ENCODE results near the gene FTSJ3. TPM values are rescaled to one million over a fixed set of nuclear protein-coding genes. Genes with fewer than 3 reads are reported as not detected.

The FTSJ3 gene
- total and polyA plus RNA-seq, 2 of the 13 experiments (the other 11 are each of a cell fraction or from before 2014, with no cell fraction given), result 26.0 to 64.2 TPM

DNA sequence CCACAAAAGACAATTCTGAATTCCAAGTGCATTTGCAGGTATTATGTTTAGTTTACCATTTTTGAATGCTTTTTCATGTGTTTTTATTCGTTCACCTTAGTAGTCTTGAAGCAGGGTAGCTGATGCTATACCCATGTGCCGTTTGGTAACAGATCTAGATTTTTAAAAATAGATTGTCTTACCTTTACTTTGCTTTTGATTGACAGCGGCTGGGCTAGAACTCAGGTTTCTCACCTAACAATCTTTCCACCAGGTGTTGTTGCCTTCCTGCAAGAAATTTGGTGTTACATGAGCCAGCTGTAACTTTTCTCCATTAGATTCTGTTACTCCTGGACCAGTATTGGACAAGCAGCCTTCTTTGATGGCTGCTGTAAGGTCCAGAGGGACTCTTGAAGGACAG lies 1.5 kb upstream of the FTSJ3 start (continued):
- TF ChIP-seq ZNF230 (CRISPR knock-in tag; IDR thresholded peaks at IDR 0.05), result no peak
- TF ChIP-seq BORCS8-MEF2B (CRISPR knock-in tag; IDR thresholded peaks at IDR 0.05), result no peak

DNA sequence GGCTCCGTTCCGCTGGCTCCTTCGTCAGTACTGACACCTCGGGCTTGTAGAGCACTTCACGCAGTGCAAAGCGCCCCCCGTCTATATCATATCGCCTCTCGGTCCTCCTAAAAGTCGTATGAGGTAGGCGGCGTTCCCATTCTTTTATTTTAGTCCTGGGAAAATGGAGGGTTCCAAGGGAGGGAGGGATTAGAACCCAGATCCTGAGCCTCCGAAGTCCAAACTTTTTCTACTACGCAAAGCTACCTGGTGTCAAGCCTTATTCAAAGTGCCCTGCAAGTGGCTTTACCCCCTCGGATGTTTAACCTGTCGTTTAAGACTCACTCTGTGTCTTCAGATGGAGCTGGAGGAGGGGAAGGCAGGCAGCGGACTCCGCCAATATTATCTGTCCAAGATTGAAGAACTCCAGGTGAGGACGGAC lies 348 bp upstream of the FTSJ3 start:
- Histone ChIP-seq H3K4me1 (ENCODE audit: insufficient read depth, low read length) (peaks cover 31% of the 10 kb centered on the region), H3K27ac (ENCODE audit: extremely low read length, insufficient read depth, low read length) (peak overlapping the region; percentile 91), H3K4me2 (ENCODE audit: low read depth, low read length) (peak overlapping the region; percentile 81), H3K9ac (ENCODE audit: insufficient read depth, low read depth, low read length) (peak overlapping the region; percentile 86), H3K36me3 (replicated peaks in 1 of 2; ENCODE audit: control insufficient read depth in 1 of 2, insufficient read depth in 2 of 2, low read length in 2 of 2) (peaks cover 47 to 68% of the 10 kb centered on the region in 2 experiments), H3K79me2 (ENCODE audit: insufficient read depth, low read length) (peaks cover 45% of the 10 kb centered on the region), H2AFZ (ENCODE audit: low read length) (no peak overlapping the region), H3K27me3 (ENCODE audit: control insufficient read depth in 1 of 2, insufficient read depth in 2 of 2, low read length in 2 of 2) (no peaks in the 10 kb centered on the region; a peak in 1 of 5 replicates), H4K20me1 (ENCODE audit: insufficient read depth, low read length) (no peaks in the 10 kb centered on the region), H3K4me3 (replicated peaks in 1 of 3; ENCODE audit: insufficient read depth in 1 of 3, low read depth in 2 of 3, low read length in 3 of 3) (peak overlapping the region; percentile 84 to 98 (median 95)), H3K9me3 (ENCODE audit: low read length) (no peaks in the 10 kb centered on the region)
- 4% methylated on average over 19 of the region's 19 CpGs for WGBS (ENCODE audit: low lambda C conversion rate)
- DNase-seq (ENCODE audit: low spot score), result no peak
- no peak for ATAC-seq
- FAIRE-seq, result no peak
- CTCF ChIA-PET (ENCODE audit: low intra/inter-chr PET ratio, low total read pairs), result no interaction called here
- intact Hi-C loops (cut with micrococcal nuclease; ENCODE audit: unreplicated experiment) (loop anchor here (1.0 to 5.0 kb wide), 4 partner anchors 13 to 87 kb away; partner anchors contain the start of genes CCDC47, DDX42 and STRADA), in situ Hi-C loops (cut with HindIII; ENCODE audit: extremely low pct_ligation_motif_present, low pct_unique_long_range_greater_than_20kb) (no loop called here)
- no TSS peak for BruUV-seq (replicated peaks)
- POLR2A ChIA-PET, result interaction anchor here (0.8 to 3.5 kb wide), 5 partner anchors 9 to 55 kb away, joined by 4 to 37 read pairs (median 10); partner anchors contain the start of genes CCDC47 and DDX42
- TF ChIP-seq, protein P1, sequence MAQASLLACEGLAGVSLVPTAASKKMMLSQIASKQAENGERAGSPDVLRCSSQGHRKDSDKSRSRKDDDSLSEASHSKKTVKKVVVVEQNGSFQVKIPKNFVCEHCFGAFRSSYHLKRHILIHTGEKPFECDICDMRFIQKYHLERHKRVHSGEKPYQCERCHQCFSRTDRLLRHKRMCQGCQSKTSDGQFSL (CRISPR knock-in tag; IDR thresholded peaks at IDR 0.05), result peak; percentile 44; the same call in 1 of the 2 replicates
- TF ChIP-seq SMC3 (IDR thresholded peaks at IDR 0.05; ENCODE audit: low read length), result no peak; the same call in 1 of the 2 replicates
- 0 out of 2 replicates have a peak, but pooled peaks have one; percentile 71 for TF ChIP-seq ARID2 (CRISPR knock-in tag; IDR thresholded peaks at IDR 0.05; ENCODE audit: borderline replicate concordance)
- TF ChIP-seq ZNF615 (CRISPR knock-in tag; IDR thresholded peaks at IDR 0.05; ENCODE audit: borderline replicate concordance), result 0 out of 2 replicates have a peak, but pooled peaks have one; percentile 24
- TF ChIP-seq, protein P2, sequence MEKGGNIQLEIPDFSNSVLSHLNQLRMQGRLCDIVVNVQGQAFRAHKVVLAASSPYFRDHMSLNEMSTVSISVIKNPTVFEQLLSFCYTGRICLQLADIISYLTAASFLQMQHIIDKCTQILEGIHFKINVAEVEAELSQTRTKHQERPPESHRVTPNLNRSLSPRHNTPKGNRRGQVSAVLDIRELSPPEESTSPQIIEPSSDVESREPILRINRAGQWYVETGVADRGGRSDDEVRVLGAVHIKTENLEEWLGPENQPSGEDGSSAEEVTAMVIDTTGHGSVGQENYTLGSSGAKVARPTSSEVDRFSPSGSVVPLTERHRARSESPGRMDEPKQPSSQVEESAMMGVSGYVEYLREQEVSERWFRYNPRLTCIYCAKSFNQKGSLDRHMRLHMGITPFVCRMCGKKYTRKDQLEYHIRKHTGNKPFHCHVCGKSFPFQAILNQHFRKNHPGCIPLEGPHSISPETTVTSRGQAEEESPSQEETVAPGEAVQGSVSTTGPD (CRISPR knock-in tag; IDR thresholded peaks at IDR 0.05), result 0 out of 2 replicates have a peak, but pooled peaks have one; percentile 35
- TF ChIP-seq ZNF331 (CRISPR knock-in tag; IDR thresholded peaks at IDR 0.05), result no peak
- TF ChIP-seq EED (CRISPR knock-in tag; IDR thresholded peaks at IDR 0.05), result peak; percentile 56
- TF ChIP-seq, protein P3, sequence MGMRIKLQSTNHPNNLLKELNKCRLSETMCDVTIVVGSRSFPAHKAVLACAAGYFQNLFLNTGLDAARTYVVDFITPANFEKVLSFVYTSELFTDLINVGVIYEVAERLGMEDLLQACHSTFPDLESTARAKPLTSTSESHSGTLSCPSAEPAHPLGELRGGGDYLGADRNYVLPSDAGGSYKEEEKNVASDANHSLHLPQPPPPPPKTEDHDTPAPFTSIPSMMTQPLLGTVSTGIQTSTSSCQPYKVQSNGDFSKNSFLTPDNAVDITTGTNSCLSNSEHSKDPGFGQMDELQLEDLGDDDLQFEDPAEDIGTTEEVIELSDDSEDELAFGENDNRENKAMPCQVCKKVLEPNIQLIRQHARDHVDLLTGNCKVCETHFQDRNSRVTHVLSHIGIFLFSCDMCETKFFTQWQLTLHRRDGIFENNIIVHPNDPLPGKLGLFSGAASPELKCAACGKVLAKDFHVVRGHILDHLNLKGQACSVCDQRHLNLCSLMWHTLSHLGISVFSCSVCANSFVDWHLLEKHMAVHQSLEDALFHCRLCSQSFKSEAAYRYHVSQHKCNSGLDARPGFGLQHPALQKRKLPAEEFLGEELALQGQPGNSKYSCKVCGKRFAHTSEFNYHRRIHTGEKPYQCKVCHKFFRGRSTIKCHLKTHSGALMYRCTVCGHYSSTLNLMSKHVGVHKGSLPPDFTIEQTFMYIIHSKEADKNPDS (CRISPR knock-in tag; IDR thresholded peaks at IDR 0.05), result peak; percentile 3; the same call in 1 of the 2 replicates
- TF ChIP-seq ZNF782 (CRISPR knock-in tag; IDR thresholded peaks at IDR 0.05; ENCODE audit: borderline replicate concordance), result 0 out of 2 replicates have a peak, but pooled peaks have one; percentile 22
- TF ChIP-seq ZNF234 (CRISPR knock-in tag; conservative IDR thresholded peaks at IDR 0.05), result no peak
- TF ChIP-seq RFXAP (CRISPR knock-in tag; IDR thresholded peaks at IDR 0.05; ENCODE audit: borderline replicate concordance), result no peak
- no peak for TF ChIP-seq ZNF652 (CRISPR knock-in tag; IDR thresholded peaks at IDR 0.05; ENCODE audit: borderline replicate concordance, low read depth)
- 0 out of 2 replicates have a peak, but pooled peaks have one; percentile 76 for TF ChIP-seq ZNF737 (CRISPR knock-in tag; IDR thresholded peaks at IDR 0.05; ENCODE audit: borderline replicate concordance)
- TF ChIP-seq, protein P4, sequence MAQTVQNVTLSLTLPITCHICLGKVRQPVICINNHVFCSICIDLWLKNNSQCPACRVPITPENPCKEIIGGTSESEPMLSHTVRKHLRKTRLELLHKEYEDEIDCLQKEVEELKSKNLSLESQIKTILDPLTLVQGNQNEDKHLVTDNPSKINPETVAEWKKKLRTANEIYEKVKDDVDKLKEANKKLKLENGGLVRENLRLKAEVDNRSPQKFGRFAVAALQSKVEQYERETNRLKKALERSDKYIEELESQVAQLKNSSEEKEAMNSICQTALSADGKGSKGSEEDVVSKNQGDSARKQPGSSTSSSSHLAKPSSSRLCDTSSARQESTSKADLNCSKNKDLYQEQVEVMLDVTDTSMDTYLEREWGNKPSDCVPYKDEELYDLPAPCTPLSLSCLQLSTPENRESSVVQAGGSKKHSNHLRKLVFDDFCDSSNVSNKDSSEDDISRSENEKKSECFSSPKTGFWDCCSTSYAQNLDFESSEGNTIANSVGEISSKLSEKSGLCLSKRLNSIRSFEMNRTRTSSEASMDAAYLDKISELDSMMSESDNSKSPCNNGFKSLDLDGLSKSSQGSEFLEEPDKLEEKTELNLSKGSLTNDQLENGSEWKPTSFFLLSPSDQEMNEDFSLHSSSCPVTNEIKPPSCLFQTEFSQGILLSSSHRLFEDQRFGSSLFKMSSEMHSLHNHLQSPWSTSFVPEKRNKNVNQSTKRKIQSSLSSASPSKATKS (CRISPR knock-in tag; IDR thresholded peaks at IDR 0.05), result no peak
- TF ChIP-seq ZNF790 (CRISPR knock-in tag; IDR thresholded peaks at IDR 0.05; ENCODE audit: borderline replicate concordance), result 0 out of 2 replicates have a peak, but pooled peaks have one; percentile 68

Measured in HepG2 (cell line).